ENCODE results near the gene GPC5.

DNA sequence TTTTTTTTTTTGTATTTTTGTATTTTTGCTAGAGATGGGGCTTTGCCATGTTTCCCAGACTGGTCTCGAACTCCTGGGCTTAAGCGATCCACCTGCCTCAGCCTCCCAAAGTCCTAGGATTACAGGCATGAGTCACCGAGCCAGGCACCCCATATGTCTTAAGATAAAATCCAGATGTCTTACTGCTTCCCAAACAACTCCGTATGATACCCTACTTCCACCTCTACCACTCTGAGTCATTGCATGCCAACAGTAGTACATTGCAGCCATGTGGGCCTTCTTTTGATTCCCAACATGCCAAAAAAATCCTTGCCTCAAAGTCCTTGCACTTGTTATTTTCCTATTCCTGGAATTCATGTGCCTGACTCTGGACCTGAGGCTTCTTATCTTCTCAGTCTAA is 799.2 kb downstream of the GPC5 start:
- TF ChIP-seq, protein P1, sequence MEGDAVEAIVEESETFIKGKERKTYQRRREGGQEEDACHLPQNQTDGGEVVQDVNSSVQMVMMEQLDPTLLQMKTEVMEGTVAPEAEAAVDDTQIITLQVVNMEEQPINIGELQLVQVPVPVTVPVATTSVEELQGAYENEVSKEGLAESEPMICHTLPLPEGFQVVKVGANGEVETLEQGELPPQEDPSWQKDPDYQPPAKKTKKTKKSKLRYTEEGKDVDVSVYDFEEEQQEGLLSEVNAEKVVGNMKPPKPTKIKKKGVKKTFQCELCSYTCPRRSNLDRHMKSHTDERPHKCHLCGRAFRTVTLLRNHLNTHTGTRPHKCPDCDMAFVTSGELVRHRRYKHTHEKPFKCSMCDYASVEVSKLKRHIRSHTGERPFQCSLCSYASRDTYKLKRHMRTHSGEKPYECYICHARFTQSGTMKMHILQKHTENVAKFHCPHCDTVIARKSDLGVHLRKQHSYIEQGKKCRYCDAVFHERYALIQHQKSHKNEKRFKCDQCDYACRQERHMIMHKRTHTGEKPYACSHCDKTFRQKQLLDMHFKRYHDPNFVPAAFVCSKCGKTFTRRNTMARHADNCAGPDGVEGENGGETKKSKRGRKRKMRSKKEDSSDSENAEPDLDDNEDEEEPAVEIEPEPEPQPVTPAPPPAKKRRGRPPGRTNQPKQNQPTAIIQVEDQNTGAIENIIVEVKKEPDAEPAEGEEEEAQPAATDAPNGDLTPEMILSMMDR (IDR thresholded peaks at IDR 0.05 in 8 of 11, conservative IDR thresholded peaks at IDR 0.05 in 3 of 11) = no peak
- TF ChIP-seq POLR2AphosphoS5 (IDR thresholded peaks at IDR 0.05) (no peak), POLR2A (IDR thresholded peaks at IDR 0.05) (no peak)

Measured in spleen (tissue), 7 donors.